GM21447 (cell line): Measurements from ENCODE around the gene PNLIPRP1.

Experiments used
- ATAC-seq: cut with Tn5 transposase; IDR thresholded peaks from one replicate; pipeline ENCODE4 v1.9.1; 2021; ENCODE audit not compliant: unreplicated experiment

PNLIPRP1 gene

DNA sequence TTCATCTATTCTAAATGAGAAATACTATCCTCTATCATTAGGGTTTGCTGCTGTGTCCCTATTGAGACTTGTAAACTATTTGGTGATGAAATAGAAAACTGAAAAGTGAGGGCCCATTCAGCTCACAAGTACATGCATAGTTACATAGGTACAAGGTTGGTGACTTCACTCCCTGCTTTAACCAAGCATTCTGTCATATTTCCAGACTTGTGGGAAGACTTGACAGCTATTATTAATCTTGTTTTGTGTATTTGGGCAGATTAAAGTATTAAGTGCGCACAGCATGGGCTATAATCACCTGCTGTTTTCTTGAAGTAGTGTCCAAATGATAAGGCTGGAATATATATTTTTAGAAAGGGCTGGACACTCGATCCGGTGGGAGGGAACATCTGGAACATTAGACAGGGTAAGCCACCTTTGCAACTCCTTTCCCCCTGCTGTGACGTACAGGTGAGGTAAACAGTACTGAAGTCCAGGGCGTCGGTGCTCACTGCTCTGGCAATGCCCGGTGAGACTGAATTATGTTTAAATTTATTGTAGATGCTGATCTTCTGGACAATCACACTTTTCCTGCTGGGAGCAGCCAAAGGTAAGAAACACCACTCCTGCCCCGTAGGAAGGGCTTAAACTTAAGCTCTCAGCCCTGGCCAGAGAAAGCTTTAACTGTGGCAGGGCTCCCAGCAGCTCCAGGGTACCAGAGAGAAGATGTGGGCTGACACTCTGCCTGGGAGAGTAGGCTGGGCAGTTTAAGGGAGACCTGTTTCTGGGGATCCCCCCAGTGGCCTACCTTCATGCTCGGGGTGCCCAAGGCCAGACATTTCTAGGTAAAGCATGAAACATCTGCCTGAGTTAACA lies at the start of gene PNLIPRP1:
Gene PNLIPRP1, plus strand, starts transcription at position 370 of the 855 bp plus-strand sequence. Its CDS starts 171 bp downstream, at position 541.
- no peak for ATAC-seq

DNA sequence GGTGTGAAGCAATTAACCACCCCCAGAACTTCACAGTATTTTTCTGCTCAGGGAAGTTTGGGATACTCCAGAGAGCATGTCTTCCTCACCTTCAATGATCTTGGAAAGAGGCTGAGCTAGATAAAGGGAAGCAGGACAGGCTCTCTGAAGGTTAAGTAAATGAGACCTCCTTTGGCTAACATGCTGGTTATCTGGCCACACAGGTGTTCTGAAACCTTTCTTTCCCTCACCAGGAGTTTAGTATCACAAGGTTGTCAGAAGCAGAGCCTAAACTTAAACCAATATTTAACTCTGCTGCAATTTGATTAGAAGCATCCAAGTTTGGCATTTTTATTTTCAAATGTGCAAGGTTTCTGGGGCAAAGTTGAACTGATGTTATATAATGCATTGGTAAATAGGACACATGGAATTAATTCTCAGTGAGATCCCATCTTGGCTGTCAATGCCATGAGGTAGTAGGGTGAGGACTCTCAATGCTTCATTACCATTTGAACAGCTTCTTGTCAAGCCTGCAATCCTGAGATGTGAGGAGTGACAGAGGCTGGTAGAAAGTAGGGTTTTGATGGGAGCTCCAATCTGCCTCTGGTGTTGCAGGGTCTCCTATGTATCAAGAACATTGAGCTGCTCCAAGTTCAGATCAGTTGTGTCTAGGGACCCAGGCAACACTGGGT lies 48.6 kb upstream of the PNLIPRP1 start:
- ATAC-seq, result no peak

DNA sequence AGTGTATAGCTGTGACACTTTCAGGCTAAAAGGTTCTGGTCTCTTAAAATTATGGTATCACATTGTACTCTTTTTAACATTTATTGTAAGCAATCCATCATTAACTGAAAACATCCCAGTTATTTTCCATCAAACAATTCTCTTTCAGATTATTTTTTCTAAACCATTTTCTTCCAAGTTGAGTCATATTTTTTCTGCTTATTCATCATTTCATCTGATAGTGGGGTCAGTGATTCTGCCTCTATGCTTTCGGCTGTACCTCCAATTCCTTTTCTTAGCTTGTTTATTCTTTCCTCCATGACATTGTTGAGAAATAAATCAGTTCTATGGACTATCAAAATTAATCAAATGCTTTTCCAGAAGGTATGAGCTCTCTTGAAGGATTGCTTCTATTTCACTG lies 45.6 kb upstream of the PNLIPRP1 start:
- no peak for ATAC-seq

DNA sequence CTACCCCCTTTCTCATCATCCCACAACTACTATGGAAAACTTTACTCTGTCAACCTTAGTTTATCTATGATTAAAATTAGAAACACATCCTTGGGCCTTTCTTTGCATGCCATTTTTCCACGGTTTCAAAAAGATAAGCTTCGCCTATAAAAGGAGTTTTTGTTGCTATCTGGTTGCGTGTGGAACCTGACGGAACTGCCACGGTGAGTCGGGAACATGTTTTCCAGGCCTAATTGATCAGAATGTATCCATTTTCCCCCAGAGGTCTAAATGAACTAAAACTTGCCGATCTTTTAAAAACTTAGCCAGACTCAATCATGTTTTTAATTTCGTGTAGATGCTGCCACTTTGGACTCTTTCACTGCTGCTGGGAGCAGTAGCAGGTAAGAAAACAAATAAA lies 45.0 kb upstream of the PNLIPRP1 start, which contains the start of gene PNLIP:
Gene PNLIP, plus strand, starts transcription at position 176 of the 400 bp plus-strand sequence. Its CDS starts 162 bp downstream, at position 338.
- no peak for ATAC-seq

DNA sequence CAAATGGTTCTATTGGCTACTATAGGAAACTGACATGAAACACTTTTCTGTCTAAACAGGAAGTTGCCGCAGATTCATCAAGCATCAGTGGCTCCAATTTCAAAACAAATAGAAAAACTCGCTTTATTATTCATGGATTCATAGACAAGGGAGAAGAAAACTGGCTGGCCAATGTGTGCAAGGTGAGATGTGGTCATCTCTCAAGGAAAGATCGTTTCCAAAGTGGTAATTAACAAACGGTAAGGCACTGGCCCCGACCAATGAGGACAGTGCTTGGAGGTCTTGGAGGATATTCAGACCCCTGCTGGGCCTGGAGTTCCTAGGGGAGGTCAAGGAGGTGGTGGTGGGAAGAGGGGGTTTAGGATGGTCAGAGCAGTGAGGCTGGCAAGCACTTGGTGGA lies 42.5 kb upstream of the PNLIPRP1 start:
- ATAC-seq, result no peak

DNA sequence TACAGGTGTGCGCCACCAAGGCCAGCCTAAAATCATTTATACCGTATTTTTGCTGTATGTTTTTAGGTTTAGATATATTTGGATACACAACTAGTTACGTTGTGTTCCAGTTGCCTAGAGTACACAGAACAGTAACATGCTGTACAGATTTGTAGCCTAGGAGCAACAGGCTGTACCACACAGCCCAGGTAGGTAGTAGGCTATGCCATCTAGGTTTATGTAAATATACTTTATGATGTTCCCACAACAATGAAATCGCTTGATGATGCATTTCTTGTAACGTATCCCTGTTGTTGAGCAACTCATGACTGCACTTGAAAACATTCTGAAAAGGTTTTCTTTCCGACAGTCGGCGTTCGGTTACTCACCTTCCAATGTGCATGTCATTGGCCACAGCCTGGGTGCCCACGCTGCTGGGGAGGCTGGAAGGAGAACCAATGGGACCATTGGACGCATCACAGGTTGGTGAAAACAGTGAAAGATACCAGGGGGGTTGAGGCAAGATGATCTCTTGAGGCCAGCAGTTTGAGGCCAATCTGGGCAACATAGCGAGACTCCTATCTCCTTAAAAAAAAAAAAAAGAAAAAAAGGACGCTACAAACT lies 37.3 kb upstream of the PNLIPRP1 start:
- no peak for ATAC-seq

DNA sequence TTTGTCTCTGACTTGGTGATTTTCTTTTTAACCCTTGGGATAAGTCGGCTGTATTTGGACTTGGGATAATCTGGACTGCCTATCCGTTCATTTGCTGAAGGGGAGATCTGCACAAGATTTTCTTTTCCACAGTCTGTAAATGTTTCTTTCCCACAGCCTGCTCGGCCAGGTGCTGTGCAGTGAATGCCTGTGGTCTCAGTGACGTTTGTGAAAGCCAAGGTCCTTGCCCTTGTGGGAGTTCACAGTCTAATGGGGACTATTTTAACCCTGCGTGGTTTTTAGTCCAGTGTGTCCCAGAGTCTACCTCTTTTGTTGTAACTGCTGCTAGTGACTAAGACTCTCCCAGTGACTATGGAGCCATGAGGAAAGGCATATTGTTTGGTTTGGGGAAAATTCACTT lies 36.1 kb upstream of the PNLIPRP1 start:
- no peak for ATAC-seq

DNA sequence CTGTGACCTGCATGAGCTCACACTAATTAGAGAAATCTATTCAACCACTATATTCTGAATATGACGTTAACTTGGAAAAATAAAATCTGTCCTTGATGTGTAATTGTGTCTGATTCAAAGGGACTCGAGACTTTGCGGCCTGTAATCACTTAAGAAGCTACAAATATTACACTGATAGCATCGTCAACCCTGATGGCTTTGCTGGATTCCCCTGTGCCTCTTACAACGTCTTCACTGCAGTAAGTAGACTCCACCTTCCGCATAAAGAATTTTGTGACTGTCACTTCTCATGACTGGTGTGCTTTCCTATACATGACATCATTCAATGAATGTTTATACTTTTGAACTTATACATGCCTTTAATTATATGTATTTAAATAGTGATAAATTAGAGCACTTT lies 34.9 kb upstream of the PNLIPRP1 start:
- no peak for ATAC-seq

DNA sequence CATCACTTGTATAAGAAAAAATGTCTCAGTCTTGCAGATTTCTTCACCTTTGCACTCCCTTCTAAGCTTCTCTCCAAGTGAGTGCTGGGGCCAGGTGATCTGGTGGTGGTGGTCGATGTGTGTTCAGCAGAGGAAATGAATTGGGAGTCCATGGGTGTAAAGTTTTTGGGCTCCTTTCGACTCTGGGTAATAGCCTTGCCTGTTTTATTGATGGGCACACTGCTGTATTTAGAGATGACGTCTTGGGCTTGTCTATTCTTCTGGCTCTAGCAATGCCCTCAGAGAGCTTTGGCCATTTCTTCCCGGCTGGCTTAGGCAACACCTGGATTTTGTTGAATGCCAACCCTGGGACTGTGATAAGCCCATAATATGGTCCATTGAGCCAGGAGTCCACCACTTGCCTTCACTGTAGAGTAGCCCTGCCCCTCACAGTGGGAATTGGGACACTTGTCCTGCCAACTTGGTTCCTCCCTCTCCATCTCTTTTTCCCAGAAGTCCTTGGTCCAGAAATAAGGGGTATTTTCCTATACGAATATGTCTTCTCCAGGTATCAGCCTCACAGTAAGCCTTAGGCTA lies 33.4 kb upstream of the PNLIPRP1 start:
- no peak for ATAC-seq

DNA sequence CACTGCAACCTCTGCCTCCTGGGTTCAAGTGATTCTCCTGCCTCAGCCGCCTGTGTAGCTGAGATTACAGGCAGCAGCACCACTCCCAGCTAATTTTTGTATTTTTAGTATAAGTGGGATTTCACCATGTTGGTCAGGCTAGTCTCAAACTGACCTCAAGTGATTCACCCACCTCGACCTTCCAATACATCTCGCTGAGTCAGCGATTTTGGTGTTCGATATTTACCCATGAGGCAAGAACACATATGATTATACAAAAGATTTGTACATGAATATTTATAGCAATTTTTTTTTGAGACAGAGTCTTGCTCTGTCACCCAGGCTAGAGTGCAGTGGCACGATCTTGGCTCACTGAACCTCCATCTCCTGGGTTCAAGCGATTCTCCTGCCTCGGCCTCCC lies 25.2 kb upstream of the PNLIPRP1 start:
- no peak for ATAC-seq

DNA sequence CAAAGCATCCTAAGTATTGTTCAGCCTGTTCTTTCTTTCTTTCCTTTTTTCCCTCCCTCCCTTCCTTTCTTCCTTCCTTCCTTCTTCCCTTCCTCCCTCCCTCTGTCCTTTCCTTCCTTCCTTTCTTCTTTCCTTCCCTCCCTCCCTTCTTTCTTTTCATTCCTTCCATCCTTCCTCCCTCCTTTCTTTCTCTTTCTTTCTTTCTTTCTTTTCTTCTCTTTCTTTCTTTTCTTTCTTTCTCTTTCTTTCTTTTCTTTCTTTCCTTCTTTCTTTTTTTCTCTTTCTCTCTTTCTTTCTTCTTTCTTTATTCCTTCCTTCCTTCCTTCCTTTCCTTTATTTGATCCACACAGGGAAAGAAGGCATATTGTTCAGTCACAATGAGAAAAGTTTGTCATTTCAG lies 23.8 kb upstream of the PNLIPRP1 start:
- ATAC-seq, result no peak

DNA sequence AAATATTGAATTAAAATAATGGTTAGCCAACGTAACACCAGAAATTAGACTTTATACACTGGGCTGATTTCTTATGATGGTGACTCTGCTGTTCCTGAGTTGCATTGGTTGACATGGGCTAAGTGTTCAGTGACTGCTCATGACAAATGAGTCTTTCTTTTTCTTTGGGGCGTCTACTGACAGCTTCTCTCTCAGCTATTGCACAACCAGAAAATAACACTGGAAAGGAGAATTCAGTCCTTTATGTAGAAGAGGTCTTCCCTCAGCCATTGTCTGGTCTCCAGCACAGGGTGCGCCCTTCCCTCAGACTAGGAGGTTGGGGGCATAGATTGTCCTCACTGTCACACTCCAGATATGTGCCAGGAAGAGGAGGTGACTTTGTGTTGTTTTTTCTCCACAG lies 23.4 kb upstream of the PNLIPRP1 start:
- no peak for ATAC-seq

DNA sequence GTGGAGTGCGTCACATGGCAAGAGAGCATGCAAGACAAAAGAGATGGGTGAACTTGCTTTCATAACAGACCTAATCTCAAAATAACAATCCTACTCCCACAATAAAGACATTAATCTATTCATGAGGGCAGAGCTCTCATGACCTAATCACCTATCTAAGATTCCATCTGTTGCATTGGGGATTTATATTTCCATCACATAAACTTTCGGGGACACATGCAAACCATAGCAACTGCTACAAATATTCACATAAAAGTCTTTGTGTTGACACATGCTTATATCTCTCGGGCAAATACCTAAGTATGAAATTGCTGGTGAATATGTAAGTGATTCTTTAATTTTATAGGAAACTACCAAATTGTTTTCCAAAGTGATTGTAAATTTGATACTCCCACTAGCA lies 16.0 kb upstream of the PNLIPRP1 start:
- no peak for ATAC-seq

DNA sequence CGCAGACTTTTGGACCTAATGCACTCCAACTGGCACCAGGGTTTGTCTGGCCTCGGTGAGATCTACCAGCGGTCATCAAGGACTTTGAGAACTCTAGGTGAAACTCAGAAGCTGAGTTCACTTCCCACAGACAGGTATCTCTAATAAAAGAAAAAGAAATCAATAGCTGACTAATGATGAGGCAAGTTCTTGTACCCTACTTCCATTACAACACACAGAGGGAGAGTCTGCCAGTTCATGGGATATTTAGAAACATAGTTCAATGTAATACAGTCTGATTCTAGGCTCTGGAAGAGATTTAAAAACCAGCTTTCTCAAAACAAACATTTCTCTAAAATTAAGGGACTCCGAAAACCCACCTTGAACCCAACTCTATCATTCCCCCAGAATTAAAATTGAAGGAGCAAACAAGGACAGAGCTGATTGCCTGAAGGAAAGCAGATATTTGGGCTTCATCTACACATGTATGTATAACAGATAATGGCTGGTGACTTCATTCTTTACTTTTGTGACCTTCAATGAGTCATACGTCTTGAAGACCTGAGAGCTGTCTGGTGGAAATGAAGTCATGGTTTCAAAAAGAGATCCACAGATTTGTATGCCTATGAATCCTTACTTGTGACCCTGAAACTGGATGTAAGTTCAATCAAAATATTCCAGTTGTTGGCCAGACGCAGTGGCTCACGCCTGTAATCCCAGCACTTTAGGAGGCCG lies 2.7 kb upstream of the PNLIPRP1 start:
- ATAC-seq, result no peak

DNA sequence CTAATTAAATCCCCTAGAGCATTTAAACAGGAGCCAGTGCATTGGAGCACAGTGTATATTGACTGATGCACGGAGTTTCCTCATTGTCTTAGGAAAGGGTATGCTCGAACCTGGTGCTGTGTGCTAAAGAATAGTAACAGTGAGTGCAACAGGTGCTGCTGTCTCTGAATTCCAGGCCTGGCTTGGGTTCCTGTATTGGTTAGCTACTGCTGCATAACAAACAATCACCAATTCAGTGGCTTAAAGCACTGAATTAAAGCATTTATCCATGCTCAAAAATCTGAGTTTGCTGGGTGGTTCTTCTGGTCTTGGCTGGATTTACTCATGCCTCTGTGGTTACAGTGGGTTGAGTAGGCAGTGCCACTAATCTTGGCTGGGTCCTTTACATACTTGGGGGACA lies 1.8 kb upstream of the PNLIPRP1 start:
- no peak for ATAC-seq

DNA sequence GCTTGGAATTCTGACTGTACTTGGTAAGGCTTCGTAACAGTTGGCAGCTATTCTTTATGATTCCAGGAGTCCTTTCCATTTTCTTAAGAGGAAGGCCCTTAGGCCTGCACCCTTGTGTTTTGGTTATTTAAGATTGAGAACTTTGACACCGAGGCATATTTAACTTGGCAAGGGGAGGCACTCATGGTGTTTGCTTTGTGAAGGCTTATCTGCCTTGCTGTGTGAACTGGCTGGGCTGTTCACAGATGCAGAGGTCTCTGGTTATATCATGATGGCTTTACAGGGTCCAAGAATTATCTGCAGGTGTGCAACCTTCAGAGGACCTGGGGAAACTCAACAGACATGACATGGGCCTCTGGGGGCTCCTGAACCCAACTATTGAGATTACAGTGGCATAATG lies 833 bp upstream of the PNLIPRP1 start:
- ATAC-seq, result no peak

DNA sequence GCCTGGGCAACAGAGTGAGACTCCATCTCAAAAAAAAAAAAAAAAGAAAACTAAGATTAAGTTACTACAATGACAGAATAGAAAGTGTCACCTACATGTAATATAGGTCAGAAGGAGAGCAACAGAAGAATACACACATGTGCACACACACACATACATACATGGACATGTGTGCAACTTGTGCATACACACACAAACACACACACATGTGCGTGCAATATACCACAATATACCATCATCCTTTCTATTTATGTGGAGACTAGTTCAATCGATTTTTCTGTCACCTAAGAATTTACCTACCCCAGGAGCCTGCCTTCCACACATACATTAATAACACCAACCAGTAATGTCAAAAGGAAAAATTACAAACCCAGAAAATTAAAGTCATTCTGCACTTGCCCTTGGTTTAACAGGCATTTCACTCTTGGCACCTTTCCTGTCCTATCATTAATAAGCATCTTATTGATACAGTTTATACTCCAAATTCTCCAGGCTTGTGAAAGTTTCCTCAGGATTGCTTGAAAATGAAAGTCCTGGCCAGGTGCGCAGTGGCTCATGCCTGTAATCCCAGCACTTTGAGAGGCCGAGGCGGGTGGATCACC lies 2.5 kb downstream of the PNLIPRP1 start:
- ATAC-seq, result no peak

DNA sequence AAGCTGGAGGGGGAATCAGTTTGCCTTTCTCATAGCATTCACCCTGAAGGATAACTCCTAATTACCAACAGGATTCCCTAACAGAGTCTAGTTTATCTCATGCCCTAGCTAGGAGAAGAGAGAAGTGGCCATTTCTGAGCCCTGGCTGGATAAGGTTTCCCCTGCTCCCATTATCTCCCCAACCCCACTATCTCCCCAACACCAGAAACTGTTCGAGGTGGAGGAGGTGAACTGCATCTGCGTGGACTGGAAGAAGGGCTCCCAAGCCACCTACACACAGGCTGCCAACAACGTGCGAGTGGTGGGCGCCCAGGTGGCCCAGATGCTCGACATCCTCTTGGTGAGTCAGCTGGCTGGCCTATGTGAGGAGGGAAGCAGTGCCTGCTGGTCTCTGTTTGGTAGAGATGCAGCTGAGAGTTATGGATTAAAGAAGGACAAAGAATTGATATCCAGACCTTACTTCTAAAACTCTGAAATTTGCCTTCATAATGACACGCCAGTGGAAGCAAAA lies 3.8 kb downstream of the PNLIPRP1 start:
- ATAC-seq, result no peak

DNA sequence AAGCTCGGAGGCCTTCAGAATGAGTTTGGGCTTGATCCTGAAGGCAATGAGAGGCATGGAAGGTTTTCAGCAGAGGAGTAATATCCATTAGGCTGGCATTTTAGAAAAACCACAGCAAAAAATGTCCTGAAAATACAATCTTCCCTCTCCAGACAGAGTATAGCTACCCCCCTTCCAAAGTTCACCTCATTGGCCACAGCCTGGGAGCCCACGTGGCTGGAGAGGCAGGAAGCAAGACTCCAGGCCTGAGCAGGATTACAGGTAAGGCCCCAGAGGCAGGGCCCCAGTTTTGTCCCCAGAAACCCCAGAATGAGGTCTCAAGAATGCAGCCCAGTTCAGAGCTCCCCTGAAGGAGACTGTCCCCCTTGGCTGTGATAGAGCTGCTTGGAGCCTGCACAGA lies 5.3 kb downstream of the PNLIPRP1 start:
- no peak for ATAC-seq

DNA sequence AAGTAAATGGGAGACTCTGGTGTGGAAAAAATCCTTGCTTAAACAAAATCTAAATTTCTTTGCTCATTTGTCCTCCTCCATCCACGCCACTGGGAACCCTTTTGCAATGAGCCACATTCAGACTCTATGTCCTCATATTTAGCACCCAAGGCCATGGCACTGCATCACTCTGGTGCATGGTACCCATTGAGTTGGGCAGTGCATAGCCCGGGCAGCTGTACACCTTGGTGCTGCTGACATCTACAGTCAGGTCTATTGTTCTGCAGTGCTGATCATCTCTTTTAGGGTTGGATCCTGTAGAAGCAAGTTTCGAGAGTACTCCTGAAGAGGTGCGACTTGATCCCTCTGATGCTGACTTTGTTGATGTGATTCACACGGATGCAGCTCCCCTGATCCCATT lies 6.8 kb downstream of the PNLIPRP1 start:
- no peak for ATAC-seq
